ENCODE results near the gene TCF3. TPM values are rescaled to one million over a fixed set of nuclear protein-coding genes. Genes with fewer than 3 reads are reported as not detected.

Gene TCF3
- total RNA-seq, 3 donors from 2014 or later, result 54.4 to 57.7 (median 57.4) TPM

GRCh38 chr19:1655131-1655981, 2.9 kb upstream of the TCF3 start:
- intact Hi-C loops (cut with DNase I, micrococcal nuclease), result no loop called here
- TF ChIP-seq CTCF (IDR thresholded peaks at IDR 0.05), result no peak

GRCh38 chr19:1654178-1654792, 1.9 kb upstream of the TCF3 start:
- Histone ChIP-seq H3K4me3 (no peak overlapping the region), H3K36me3 (ENCODE audit: low read depth) (no peaks in the 10 kb centered on the region), H3K4me1 (ENCODE audit: low read depth) (no peaks in the 10 kb centered on the region), H3K9me3 (no peaks in the 10 kb centered on the region)
- no peak for ATAC-seq
- TF ChIP-seq CTCF (IDR thresholded peaks at IDR 0.05), result no peak
- DNase-seq, result peak in 1 of 3 donors; percentile 51
- intact Hi-C loops (cut with DNase I, micrococcal nuclease), result no loop called here

More at GRCh38 chr19:1655131-1655981, 2.9 kb upstream of the TCF3 start:
- no peaks in the 10 kb centered on the region for H3K4me1 ChIP-seq (ENCODE audit: low read depth)
- DNase-seq (peak in 1 of 3 donors; percentile 45), ATAC-seq (no peak)
- H3K36me3 ChIP-seq (ENCODE audit: low read depth), result no peaks in the 10 kb centered on the region
- H3K9me3 ChIP-seq, result no peaks in the 10 kb centered on the region
- H3K4me3 ChIP-seq, result no peak overlapping the region

DNA sequence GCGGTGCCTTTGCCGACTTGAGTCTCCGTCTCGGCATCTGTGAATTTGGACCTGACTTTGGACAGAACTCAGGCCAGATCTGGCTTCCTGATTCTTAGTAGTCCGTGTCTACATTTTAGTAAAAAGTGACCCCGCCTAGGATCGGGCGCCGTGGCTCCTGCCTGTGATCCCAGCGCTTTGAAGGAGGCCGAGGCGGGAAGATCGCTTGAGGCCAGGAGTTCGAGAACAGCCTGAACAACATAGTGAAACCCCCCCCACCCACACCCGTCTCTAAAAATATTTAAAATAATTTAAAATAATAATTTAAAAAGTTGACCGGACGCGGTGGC, 849 bp upstream of the TCF3 start:
- intact Hi-C loops (cut with DNase I, micrococcal nuclease), result no loop called here
- Histone ChIP-seq H3K4me3 (peak overlapping the region; percentile 46), H3K4me1 (ENCODE audit: low read depth) (no peaks in the 10 kb centered on the region), H3K36me3 (ENCODE audit: low read depth) (no peaks in the 10 kb centered on the region), H3K9me3 (no peaks in the 10 kb centered on the region)
- DNase-seq (no peak), ATAC-seq (peak; percentile 2)
- TF ChIP-seq CTCF (IDR thresholded peaks at IDR 0.05), result no peak

GRCh38 chr19:1651568-1652291, 685 bp downstream of the TCF3 start:
- intact Hi-C loops (cut with DNase I, micrococcal nuclease), result no loop called here
- no peaks in the 10 kb centered on the region for H3K36me3 ChIP-seq (ENCODE audit: low read depth)
- no peak for TF ChIP-seq CTCF (IDR thresholded peaks at IDR 0.05)
- ATAC-seq (peak; percentile 21), DNase-seq (peak; percentile 60 to 77 (median 74))
- peak overlapping the region; percentile 68 for H3K4me3 ChIP-seq
- H3K4me1 ChIP-seq (ENCODE audit: low read depth), result no peaks in the 10 kb centered on the region
- no peaks in the 10 kb centered on the region for H3K9me3 ChIP-seq

- no peak for ATAC-seq
- Histone ChIP-seq H3K9me3 (no peaks in the 10 kb centered on the region), H3K4me1 (ENCODE audit: low read depth) (no peaks in the 10 kb centered on the region), H3K4me3 (peak overlapping the region; percentile 68), H3K36me3 (ENCODE audit: low read depth) (no peaks in the 10 kb centered on the region)
- intact Hi-C loops (cut with DNase I, micrococcal nuclease), result no loop called here
- peak; percentile 57 to 71 (median 61) for DNase-seq
- no peak for TF ChIP-seq CTCF (IDR thresholded peaks at IDR 0.05)
Observed at GRCh38 chr19:1650650-1651567, 1.5 kb downstream of the TCF3 start.
